PFSK-1 (cell line): ENCODE measurements around the gene UVSSA.

ENCODE experiments used
- FOXP2 ChIP-seq: optimal IDR thresholded peaks from 2 replicates; pipeline ENCODE3; 2011; ENCODE audit warnings: borderline replicate concordance, control low read depth, inconsistent platforms; ENCODE audit not compliant: insufficient read depth; ENCODE audit errors: extremely low read length, extremely low read depth
- POLR2AphosphoS5 ChIP-seq: IDR thresholded peaks from 2 replicates; pipeline ENCODE4 v1.6.1; 2012; ENCODE audit warnings: low read depth, mild to moderate bottlenecking, control low read depth, low read length, moderate library complexity
- SIN3A ChIP-seq: IDR thresholded peaks from 2 replicates; pipeline ENCODE4 v1.6.1; 2012; ENCODE audit warnings: mild to moderate bottlenecking, low read length, moderate library complexity, borderline replicate concordance; ENCODE audit not compliant: insufficient read depth
- TAF1 ChIP-seq: IDR thresholded peaks from 2 replicates; pipeline ENCODE4 v1.6.1; 2012; ENCODE audit warnings: low read length, control low read depth, borderline replicate concordance; ENCODE audit not compliant: insufficient read depth
- TF ChIP-seq, protein P1 (sequence below), 2 experiments: IDR thresholded peaks; 2 replicates each; pipeline versions ENCODE4 v1.6.1 to v1.8.0; 2011 to 2012; ENCODE audit warnings: low read depth in 2 of 2, low read length in 2 of 2, control low read depth in 1 of 2, inconsistent platforms in 1 of 2, mild to moderate bottlenecking in 1 of 2, moderate library complexity in 1 of 2; ENCODE audit not compliant: insufficient read depth in 1 of 2

Gene UVSSA

DNA sequence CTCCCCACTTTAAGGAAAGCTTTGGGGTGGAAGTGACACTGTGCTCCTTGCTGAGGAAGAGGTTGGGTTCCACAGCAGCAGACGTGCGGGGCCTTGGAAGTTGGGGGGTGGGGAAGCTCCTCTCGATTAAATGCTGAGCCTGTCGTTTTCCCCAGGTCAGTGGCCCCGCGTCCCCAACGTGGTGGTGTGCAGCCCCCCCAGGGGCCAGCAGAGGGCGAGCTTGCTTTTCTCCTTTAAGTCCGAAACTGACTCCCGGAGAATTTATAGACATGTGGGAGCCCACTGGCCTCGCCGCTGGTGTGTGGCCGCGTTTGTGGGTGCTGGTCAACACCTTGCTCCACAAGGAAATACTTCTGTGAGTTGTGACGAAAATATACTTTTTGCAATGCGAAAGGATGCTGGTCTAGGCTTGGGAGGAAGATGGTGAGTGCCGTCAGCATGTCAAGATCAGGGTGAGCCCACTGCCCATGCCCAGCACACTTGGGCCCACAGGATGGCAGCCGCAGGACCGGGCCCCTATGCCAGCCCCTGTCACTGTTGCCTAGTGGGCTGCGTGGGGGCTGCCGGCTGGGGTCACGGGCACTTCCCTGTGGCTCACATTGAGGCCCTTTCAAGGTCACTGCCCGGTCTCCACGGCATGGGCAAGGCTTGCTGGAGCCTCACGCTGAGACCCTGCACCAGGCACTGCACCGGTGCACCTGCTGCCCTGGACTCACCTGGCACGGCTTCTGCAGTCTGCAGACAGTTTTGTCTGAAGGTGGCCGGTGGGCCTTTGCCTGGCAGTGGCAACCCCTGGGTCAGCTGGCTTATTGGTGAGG, 9.4 kb downstream of the UVSSA start:
- no peak for TF ChIP-seq FOXP2
- TF ChIP-seq TAF1 = no peak
- TF ChIP-seq, protein P1, sequence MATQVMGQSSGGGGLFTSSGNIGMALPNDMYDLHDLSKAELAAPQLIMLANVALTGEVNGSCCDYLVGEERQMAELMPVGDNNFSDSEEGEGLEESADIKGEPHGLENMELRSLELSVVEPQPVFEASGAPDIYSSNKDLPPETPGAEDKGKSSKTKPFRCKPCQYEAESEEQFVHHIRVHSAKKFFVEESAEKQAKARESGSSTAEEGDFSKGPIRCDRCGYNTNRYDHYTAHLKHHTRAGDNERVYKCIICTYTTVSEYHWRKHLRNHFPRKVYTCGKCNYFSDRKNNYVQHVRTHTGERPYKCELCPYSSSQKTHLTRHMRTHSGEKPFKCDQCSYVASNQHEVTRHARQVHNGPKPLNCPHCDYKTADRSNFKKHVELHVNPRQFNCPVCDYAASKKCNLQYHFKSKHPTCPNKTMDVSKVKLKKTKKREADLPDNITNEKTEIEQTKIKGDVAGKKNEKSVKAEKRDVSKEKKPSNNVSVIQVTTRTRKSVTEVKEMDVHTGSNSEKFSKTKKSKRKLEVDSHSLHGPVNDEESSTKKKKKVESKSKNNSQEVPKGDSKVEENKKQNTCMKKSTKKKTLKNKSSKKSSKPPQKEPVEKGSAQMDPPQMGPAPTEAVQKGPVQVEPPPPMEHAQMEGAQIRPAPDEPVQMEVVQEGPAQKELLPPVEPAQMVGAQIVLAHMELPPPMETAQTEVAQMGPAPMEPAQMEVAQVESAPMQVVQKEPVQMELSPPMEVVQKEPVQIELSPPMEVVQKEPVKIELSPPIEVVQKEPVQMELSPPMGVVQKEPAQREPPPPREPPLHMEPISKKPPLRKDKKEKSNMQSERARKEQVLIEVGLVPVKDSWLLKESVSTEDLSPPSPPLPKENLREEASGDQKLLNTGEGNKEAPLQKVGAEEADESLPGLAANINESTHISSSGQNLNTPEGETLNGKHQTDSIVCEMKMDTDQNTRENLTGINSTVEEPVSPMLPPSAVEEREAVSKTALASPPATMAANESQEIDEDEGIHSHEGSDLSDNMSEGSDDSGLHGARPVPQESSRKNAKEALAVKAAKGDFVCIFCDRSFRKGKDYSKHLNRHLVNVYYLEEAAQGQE (IDR thresholded peaks at IDR 0.05; ENCODE audit: insufficient read depth in 1 of 2, low read depth in 2 of 2, low read length in 2 of 2) = no peak
- TF ChIP-seq SIN3A = no peak
- TF ChIP-seq POLR2AphosphoS5 = no peak

DNA sequence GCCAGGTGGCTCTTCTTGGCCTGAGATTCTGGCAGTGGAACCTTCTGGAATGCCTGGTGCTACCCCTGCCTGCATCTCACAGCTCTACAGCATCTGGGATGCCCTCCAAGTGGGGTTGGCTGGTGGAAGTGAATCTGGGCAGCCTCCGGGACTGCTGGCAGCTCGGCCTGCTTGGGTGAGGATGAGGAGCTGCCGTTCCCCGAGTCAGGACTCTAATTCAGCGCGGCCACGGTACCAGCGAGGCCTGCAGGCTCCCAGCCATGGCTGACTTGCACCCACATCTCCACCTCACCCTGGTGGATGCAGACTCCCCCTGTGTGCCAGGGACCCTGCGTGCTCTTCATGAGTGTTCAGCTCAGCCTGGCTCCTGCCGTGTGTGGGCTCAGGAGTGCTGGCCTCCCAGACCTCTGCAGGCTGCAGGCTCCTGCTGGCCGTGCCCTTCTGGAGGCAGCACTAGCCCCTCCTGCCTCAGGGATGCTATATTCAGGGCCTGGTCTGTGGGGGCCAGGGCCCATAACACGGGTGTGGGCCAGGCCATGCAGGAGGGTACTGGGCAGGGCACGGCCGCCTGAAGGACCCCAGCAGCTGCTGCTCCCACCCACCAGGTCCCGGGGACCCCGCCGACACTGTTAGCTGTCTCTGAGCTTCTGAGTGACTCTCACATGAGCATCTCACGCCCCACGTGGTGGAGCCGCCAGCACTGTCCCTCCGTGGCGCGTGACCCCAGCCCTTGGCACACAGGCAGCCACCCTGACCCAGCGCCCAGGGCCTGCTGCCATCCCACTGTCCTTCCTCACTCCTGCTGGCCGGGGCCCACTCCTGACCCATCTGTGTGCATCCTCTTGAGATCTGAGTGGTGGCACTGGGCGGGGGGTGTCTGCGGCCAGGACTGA, 10.6 kb downstream of the UVSSA start:
- no peak for TF ChIP-seq TAF1
- TF ChIP-seq SIN3A = no peak
- no peak for TF ChIP-seq POLR2AphosphoS5
- TF ChIP-seq, protein P1 (IDR thresholded peaks at IDR 0.05; ENCODE audit: insufficient read depth in 1 of 2, low read depth in 2 of 2, low read length in 2 of 2) = no peak
- TF ChIP-seq FOXP2 = no peak

DNA sequence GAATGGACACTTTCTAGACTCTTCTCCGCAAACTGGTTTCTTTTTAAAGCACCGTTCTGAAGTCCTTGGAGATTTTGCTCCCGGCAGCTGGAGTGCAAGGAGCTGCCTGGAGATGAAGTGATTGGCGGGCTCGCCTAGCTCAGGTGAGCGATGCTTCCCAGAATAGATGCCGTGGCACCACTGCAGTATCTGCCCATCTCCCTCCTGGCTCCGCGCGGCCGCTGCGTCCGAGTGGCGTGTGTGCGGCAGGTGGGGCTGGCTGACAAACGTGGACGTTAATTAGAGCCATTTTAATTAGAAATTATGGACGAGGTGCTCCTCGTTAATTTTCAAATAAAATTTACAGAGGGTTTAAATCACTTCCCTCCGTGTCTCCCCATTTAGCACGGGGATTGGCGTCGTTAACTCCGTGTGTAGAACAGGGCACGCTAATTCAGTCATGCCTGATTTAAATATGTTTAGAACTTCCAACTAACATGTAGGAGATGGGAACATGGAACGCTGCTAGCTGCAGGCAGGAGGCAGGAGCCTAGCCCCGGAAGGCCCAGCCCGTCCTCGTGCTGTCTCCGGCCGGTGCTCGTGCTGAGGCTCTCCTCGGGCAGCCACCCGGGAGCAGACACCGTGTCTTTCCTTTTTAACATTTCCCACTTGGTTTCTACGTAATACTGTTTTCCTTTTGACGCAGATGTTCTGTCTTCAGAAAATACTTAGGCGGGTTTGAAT, 11.6 kb downstream of the UVSSA start:
- TF ChIP-seq SIN3A = no peak
- TF ChIP-seq FOXP2 = no peak
- TF ChIP-seq TAF1 = no peak
- no peak for TF ChIP-seq POLR2AphosphoS5
- TF ChIP-seq, protein P1 (IDR thresholded peaks at IDR 0.05; ENCODE audit: insufficient read depth in 1 of 2, low read depth in 2 of 2, low read length in 2 of 2) = no peak

DNA sequence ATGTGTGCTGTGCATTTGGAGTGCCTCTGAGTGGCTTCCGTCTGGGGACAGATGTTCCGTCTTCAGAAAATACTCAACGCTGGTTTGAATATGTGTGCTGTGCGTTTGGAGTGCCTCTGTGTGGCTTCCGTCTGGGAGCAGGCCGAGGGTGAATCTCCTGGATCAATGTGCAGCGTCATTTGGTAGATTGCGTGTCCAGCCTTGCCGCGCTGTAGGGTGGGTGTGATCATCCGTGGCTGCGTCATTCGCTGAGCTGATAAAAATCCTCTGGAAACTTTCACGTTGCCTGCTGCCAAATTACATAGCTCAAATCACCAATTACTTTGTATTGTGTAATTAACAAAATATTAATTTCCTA, 12.1 kb downstream of the UVSSA start:
- TF ChIP-seq TAF1 = no peak
- no peak for TF ChIP-seq SIN3A
- TF ChIP-seq, protein P1 (IDR thresholded peaks at IDR 0.05; ENCODE audit: insufficient read depth in 1 of 2, low read depth in 2 of 2, low read length in 2 of 2) = no peak
- no peak for TF ChIP-seq POLR2AphosphoS5
- no peak for TF ChIP-seq FOXP2
